ENCODE measurements around the gene SARDH.
A peak's percentile ranks its signal among the peaks of the same experiment; 100 is the strongest.

Gene SARDH

DNA sequence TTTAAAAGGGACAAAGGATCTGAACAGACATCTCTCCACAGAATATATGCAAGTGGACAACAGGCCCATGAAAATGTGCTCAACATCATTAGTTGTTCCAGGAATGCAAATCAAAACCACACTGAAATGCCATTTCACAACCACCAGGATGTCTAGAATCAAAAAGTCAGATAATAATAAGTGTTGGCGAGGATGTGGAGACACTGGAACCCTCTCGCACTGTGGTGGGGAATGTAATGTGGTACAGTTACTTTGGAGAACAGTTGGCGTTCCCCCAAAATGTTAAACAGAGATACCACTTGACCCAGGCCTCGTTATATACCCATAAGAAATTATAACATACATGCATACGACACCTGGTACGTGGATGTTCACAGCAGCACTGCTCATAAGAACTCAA, 38.6 kb downstream of the SARDH start:
- no peak for DNase-seq

DNA sequence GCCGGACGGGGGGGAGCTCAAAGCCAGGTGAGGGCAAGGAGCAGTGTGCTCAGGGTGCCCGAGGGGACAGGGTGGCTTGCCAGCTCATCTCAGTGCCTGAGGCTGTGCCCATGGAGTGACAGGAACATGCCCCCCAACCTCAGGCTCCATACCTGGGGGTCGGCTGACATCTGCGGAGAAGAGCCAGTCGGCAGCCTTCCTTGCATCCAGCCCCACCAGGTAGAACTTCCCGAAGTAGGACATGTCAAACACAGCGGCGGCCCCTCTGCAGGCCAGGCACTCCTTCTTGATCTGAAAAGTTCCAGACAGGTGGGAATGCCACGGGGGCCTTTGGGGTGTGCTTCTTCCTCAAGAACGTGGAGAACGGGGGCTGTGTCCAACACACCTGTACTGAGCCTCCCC, 42.1 kb downstream of the SARDH start:
- no peak for DNase-seq

DNA sequence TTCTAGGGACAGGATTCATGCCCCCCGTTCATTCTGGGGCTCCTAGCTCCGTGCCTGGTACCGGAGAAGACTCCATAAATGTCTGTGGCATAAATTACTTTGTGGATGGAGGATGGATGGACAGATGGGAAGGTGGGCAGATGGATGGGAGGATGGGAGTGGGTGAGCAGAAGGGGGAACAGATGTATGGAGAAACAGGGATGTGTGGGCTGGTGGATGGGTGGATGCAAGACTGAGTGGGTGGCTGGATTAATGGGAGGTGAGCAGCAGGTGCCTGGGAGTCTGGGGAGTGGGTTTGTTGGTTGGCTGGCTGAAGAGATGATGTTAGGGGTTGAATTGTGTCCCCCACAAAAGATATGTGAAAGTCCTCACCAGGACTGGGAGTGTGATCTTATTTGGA, 43.5 kb downstream of the SARDH start:
- DNase-seq: no peak

DNA sequence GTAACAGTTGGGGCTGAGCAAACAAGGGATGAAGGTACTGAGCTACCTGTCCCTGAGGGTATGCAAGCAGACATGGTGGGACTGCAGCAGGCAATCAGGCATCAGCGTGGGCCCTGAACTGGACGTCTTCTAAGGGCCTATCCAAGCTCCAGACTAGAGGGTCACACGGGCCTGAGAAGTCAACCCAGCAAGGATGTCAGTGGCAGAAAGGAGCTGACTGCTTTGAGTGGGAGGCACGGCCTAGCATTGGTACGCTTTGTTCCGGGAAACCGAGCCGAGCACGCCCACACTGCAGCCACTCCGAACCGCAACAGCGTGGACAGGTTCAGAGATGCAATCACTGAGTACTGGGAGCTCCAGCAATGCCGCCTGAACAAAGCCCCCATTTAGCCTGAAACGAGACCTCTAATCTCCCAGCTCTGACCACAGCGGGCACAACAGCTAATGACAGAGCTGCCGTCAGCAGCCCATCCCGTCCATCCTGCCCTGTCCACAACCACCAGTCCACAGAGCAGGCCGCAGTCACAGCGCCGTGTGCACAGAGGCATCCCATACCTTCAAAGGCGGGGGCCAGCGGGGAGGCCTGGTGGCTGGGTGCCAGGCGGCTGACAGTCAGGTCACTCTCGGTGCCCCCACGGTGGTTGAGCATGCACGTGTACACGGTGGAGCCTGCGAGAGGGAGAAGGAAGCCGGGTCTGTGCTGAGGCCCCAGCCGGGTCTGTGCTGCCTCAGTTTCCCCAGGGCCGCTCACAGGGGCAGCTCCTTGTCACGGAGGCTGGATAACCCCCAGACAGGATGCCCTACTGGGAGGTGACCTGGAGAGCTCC, 44.2 kb downstream of the SARDH start:
- DNase-seq: no peak

DNA sequence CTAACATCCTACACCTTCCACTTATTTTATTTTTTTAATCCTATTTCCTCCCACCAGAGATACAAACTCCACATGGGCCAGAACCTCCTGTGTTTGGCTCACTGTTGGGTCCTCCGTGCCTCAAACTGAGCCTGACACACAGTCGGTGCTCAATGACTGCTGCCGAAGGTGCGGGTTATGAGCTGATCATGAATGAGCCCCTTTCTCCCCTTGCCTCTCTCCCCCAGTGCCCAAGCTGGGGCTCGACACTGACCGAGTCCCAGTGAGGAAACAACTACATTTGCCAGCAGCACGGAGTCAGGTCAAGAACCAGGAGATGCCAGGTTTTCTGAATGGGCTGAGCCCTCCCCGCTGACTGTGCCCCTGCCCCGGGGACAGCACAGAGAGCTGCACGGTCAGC, 45.0 kb downstream of the SARDH start:
- DNase-seq: no peak

DNA sequence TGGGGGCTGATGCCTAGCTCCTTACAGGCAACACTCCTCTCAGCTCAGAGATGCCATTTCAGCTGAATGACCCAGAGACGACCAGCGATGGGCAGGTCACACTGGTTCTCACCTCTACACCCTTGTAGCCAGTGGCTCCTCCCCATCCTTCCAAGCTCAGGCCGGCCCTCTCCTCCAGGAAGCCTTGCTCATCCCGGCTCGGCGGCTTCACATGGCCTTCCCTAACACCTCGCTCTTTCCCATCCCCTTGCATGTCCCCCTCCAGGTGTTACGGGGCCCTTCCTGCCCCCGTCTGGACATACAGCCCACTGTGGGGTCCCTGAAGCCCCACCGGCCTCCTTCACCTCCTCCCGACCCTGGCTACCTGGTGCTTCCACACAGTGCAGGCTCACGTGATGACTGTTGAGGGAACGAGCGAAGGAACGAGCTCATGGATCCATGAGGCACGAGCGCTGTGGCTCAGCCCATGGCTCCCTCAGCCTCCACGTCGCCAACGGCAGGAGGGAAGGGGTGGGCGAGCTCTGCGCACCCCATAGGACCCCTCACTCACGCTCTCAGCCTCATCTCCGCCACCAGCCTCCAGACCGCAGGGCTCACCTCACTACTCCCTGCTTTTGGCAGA, 45.7 kb downstream of the SARDH start:
- DNase-seq: no peak

DNA sequence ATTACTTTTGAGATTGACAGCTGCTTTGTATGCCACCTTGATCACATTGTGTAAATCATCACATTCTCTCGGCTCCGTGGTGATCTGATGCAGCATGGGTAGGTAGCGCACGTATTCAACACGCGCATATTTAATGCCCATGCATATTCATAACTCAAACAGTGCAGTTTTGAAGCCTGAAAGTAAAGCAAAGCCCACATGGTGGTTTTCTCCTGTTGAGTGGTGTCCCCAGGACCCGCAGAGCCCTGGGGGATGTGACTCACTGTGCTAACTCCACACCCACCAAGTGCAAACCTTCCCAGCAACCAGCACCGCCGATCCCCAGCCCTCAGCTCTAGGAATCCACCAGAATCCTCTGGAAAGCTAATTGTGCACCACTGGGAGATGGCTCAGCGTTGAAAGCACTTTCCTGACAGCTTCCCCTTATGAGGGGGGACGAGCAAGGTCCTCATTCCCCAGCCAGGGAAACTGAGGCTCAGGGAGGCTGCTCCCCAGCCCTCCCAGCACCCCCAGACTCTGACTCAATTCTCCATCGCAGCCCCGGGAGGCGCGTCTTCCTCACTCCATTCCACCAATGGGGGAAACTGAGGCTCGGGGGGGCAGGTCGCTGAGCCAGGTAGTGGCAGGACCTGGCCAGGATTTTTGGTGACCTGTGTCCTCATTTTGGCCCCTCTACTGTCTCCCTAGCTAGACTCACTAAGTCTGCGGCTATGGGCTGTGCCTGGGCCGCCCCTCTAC, 46.4 kb downstream of the SARDH start:
- DNase-seq: peak; percentile 15

DNA sequence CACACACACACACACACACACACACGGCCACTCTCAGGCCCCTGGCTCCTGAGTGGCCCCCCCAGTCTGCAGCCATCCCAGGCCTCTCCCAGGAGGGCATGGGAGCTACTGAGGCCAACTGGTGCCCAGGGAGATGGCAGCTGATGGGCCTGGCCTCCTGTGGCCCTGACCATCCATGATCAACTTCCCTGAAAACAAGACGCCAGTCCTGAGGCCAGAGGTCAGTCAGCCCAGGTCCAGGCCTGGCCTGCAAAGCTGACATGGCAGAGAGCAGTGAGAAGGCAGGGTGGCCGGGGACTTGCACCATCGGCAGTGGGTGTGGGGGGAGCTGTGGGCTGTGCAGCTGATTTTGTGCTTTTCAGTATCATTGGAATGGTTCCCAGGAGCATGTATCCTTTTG, 47.0 kb downstream of the SARDH start:
- no peak for DNase-seq

DNA sequence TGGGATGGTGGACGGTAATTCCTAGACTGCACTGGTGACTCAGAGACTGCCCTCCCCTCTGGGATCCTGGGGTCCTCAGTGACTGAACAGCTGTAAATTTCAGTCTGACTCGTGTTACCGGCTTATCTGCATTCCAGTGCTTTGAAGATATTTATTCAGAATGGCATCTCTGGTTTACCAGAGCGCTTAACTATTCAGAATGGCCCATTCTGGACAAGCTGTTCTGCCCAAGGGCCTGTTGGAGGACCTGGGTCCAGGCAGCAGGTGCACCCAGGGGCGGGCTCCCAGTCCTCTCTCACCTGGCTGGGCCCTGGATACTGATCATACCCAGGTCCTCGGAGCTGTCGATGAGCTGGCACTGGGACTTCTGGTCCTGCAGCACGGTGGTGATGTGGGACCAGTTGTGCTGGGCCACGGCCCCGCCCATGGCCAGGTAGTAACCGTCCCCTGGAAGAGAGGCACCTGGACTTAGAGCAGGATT, 48.0 kb downstream of the SARDH start:
- no peak for DNase-seq

DNA sequence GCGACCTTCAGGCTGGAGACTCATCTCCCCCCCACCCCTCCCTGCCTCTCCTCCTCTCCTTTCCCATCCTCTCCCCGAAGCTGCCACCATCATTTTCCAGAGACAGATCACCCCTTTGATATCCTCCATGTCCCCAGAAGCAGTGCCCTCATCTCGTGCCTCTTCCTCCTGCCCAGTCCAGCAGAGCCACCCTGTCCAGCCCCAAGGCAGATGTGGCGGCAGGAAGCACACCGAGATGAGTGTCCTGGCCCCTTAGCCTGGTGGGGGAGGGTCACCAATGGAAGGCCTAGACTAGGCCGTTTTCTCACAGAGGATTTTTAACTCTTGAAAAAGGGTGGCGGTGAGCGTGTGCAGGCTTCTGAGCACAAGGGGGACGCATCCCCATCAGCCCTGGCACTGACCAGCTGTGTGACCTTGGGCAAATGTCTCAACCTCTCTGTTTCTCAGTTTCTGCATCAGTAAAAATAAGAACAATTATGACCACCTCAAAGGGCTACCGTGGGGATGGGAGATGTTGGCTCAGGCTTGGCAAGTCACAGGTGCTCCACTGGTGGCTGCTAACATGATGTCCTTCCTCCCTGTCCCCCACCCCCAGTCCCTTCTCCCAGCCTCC, 48.9 kb downstream of the SARDH start:
- no peak for DNase-seq

DNA sequence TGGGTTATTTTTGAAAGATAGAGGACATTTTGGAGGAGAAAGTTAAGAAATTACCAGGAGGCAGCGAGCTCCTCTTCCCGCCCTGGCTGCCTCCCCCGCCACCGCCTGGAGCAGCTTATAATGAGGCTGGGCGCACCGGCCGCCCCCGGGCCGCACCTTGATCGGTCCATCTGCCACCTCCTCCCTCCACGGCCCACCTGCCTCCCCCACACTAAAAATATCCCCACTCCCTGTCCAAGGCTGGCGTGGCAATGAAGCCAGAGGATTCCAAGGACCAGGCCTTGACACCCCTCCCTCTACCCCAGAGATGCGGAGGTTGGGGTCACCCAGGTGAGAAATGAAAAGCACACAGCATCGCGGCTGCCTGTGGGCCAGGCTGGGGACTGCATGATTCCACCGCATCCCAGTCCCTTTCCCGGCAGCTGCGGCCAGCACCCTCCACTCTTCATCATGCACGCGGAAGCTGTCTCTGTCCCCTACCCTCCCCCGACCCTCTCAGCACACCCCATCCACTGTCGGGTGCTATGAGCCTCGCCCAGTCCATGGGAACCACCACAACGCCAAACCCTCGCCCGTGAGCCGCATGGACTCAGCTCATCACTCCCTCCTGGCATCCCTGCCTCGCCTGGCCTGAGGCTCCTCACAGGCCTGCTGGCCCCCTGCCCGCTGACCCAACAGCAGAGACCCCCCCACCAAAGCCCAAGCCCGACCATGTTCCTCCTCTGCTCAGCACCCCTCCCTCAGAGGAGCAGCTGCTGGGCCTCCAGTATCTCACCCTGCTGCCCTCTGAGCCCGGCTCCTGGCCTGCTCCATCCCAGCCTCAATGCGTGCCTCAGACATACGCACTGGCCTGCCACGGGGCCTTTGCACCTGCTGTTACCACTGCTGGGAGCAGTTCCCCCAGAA, 50.0 kb downstream of the SARDH start:
- no peak for DNase-seq

DNA sequence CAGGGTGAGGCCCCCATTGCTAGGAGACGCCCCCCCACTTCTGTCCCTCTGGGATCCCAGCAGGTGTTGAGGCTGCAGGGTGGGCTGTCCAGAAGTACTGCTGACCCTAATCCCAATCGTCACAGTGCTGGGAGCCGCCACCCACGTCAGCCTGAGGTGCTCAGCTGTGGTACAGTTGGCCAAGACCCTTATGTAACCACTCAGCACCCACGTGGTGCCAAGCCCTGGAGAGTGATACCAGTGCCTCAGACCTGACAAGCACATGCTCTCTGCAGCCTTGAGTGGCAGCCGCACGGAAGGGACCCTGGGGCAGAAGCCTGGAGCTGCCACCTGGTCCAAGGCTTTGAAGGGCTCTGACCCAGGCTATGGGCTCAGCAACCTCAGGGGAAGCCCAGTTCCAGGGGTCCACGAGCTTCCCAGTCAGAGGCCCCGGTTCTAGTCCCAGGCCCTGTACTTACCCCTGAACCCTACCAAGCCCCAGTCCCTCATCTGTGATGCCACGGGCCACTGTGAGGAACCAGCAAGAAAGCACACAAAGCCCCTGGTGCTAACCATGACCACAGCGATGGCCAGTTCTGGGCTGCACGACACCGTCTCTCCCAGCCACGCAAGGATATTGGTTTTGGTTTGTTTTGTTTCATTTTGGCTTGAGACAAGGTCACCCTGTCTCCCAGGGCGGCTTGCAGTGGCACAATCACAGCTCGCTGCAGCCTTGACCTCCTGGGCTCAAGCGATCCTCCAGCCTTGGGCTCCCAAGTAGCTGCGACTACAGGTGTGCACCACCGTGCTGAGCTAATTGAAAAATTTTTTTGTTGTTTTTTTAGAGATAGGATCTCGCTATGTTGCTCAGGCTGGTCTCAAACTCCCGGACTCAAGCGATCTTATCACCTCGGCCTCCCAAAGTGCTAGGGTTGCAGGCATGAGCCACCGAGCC, 51.2 kb downstream of the SARDH start:
- no peak for DNase-seq

DNA sequence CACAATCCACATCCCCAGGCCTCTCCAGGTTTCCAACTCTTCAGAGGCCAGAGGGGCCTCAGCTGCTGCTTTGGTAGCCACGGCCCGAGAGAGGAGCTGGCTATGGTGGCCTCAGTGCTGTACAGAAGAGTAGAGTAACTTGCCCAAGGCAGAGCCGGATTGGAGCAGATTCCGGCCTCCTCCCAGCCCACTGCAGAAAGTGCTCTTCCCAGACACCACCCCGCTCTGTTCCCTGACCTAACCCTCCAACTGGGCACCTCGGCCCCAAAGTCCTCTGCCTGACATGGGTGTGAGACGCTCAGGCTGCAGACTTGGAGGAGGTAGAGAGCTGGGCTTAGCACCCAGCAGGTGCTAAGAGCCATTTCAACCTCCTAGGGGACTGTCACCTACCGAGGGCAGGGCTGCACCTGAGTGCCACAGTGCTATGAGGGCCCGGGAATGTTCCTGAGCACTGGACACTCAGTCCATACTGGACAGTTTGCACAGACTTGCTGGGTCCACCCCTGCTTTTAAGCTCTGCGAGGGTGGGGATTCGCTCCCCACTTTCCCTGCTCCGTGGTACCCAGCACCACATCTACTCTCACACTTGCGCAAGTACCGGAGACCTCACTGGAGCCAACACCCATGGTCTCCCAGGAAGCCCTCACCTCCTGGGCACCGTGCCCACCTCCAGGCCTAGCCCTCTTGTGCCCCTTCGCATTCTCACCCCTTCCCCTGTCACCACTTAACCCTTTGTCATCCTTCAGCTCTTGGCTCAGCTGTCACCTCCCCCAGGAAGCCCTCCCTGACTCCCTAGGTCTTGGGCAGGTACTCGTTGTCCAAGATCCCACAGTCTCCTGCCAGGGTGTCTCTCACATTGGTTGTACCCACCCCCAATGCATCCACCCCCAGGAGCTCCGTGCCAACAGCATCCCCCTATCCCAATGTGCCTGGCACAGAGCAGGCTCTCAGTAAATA, 52.2 kb downstream of the SARDH start:
- no peak for DNase-seq

DNA sequence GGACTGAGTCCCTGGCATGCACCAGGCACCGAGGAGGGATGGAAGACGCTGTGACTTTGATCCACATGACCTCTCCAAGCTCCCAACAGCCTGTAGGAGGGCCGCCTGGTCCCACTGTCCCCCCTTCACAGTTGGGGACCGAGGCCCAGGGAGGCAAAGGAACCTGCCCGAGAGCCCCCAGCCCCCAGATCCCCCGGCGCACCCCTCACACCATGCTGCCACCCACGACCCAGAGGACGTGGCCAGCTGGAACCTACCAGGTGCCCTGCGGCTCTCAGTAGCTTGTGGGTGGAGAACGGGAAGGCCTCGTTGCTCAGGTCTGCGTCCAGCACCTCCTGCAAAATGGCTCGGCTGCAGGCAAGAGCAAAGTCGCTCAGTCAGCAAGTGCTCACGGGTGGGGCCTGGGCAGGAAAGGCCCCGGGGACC, 53.2 kb downstream of the SARDH start:
- DNase-seq: no peak

DNA sequence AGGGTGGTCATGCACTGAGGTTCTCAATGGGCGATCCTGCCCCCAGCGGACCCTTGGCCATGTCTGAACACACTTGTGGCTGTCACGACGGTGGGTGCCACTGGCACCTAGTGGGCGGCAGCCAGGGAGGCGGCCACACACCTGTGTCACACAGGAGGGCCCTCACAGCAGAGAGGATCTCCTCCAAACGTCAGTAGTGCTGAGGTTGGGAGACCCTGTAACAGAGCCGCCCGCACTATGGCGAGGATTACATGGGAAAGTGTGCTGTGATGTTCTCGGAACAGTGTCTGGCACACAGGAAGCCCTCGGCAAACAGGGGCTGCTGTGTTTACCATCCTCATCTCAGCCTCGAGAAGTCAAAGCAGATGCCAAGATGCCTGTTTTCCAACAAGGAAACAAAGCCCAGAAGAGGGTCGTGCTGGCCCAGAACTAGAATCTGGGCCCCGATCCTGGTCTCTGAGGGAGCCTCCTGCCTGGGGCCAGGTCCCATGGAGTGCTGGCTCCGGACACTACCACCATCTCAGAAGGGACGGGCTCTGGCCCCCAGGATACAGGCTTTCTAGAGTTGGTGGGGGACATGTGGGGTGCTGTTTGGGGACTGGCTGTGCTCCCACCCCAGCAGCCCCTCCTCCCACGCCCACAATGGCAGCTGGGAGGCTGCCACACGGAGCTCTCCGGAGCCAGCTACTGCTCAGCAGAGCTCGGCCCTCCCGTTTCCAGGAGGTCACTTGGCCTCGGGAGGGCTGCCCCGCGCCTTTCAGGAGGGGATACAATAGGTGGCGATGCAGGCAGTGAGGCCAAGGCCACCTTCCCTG, 53.8 kb downstream of the SARDH start:
- no peak for DNase-seq

DNA sequence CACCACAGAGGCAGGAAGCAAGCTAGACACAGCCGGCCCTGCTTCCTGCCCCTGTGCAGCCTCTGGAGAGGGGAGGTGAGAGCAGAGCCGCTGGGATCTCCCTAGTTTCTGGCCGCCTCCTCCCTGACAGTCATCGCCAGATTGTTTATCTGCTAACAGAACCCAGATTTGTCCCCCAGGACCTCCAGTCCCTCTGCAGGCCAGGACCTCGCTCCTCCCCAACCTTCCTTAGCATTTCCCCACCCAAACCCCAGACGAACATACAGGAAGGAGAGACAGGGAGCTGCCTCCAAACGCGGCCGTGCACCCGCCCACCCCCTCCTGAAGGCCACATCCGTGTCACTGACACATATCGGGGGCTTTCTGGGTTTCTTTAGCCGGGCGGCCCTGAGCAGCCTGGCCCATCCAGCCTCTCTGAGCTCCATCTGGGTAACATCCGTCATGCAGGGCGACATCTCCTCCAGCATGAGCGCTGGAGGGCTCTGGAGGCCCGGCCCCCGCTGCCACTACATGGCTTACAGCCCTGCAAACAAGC, 54.5 kb downstream of the SARDH start:
- peak; percentile 48 for DNase-seq

DNA sequence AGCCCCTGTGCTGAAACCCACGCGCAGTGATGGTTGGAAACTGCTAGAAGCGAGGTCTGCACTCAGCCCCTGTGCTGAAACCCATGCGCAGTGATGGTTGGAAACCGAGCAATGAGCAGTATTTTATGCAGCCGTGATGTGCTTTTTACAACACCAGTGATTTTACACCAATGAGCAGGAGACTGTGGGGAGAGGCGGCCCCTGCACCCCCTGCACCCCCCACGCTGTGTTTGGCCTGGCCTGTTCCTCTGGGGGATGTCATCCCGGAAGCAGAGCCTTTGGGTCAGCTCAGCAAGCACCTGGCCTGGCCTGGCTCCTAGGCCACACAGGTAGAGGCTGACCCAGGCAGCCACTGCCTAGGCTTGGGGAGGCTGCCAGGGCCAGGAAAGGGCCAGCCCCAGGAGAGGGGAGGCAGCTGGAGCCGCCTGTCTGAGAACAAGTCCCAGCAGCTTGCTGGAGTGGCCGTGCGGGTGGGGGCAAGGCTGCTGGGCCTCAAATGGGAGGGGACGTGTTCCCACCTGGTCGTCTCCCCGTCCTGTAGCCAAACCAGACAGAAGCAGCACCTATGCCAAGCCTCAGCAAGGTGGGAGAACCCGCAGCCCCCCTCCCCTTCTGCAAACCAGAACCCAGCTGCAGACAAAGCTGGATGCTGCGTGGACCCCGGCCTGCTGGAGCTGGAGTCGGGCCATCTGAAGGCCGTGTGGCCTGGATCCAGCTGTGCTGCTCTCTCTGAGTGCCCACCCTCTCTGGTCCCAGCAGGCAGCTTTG, 55.1 kb downstream of the SARDH start:
- no peak for DNase-seq
